NB4 (cell line): ENCODE data around the gene BOD1L1.

Experiments
- DNase-seq: peaks from one replicate; pipeline ENCODE4 v3.0.0; 2010; ENCODE audit warnings: low read depth
- H3K4me3 ChIP-seq: one replicate; pipeline ENCODE4 v1.5.1; 2011; ENCODE audit warnings: mild to moderate bottlenecking, low read depth, low read length, moderate library complexity
- CTCF ChIP-seq: IDR thresholded peaks from one replicate; pipeline ENCODE4 v1.5.1; 2012; ENCODE audit warnings: low read depth, low read length
- MAX ChIP-seq: IDR thresholded peaks from 2 replicates; pipeline ENCODE4 v1.6.1; 2011; ENCODE audit warnings: low read depth, low read length
- MYC ChIP-seq: IDR thresholded peaks from 2 replicates; pipeline ENCODE4 v1.6.1; 2011; ENCODE audit warnings: low read depth, low read length
- POLR2A ChIP-seq: IDR thresholded peaks from 2 replicates; pipeline ENCODE4 v1.6.1; 2011; ENCODE audit warnings: mild to moderate bottlenecking; ENCODE audit not compliant: insufficient read length; ENCODE audit errors: extremely low read depth

BOD1L1 gene

GRCh38 chr4:13541176-13541604, 86.3 kb downstream of the BOD1L1 start:
- H3K4me3 ChIP-seq = no peak overlapping the region
- no peak for DNase-seq
- TF ChIP-seq MYC (no peak), POLR2A (no peak), MAX (no peak), CTCF (no peak)

- no peak overlapping the region for H3K4me3 ChIP-seq
- no peak for TF ChIP-seq POLR2A
- no peak for TF ChIP-seq CTCF
- no peak for TF ChIP-seq MAX
- TF ChIP-seq MYC = no peak
- no peak for DNase-seq
Measured at GRCh38 chr4:13540446-13541175, 86.9 kb downstream of the BOD1L1 start.

GRCh38 chr4:13539619-13540445, 87.7 kb downstream of the BOD1L1 start:
- TF ChIP-seq MYC (no peak), MAX (no peak), POLR2A (no peak), CTCF (no peak)
- H3K4me3 ChIP-seq = no peak overlapping the region
- no peak for DNase-seq

GRCh38 chr4:13539047-13539618, 88.4 kb downstream of the BOD1L1 start:
- TF ChIP-seq CTCF = no peak
- no peak for TF ChIP-seq MAX
- TF ChIP-seq MYC = no peak
- TF ChIP-seq POLR2A = no peak
- DNase-seq = no peak
- H3K4me3 ChIP-seq = no peak overlapping the region

GRCh38 chr4:13538427-13538973, 89.0 kb downstream of the BOD1L1 start:
- H3K4me3 ChIP-seq = no peak overlapping the region
- DNase-seq = no peak
- no peak for TF ChIP-seq MAX
- TF ChIP-seq MYC = no peak
- TF ChIP-seq POLR2A = no peak
- no peak for TF ChIP-seq CTCF
